MCF 10A (cell line): Measurements from ENCODE around the gene DBF4. TPM values are rescaled to one million over a fixed set of nuclear protein-coding genes. Genes with fewer than 3 reads are reported as not detected.
"Not testable (repeated sequence)": the region's sequence is repeated elsewhere in the genome, so short reads cannot be mapped to it uniquely, and the experiment has no call there.

Experiments
- Bru-seq: library from RNA; stranded (reverse); fragments of 400-500 nt; gene quantifications from one replicate; lab custom pipeline; 2021; lab: Mats Ljungman, UMichigan
- BruChase-seq, 2 experiments: library from RNA; stranded (reverse); fragments of 400-500 nt; gene quantifications; one replicate each; lab custom pipeline; 2021; lab: Mats Ljungman, UMichigan
- BruUV-seq: library from RNA; stranded (reverse); fragments of 400-500 nt; replicated peaks from 2 replicates; lab custom pipeline; 2021; lab: Mats Ljungman, UMichigan
- CTCF ChIA-PET: fragments of 300-600 bp; sonication (Branson Sonifier 250); formaldehyde crosslinking; extraction: SDS; loops from one replicate; lab custom pipeline; 2021; ENCODE audit warnings: antibody characterized with exemption, inconsistent platforms; lab: Yijun Ruan, JAX
- POLR2A ChIA-PET: fragments of 300-600, 350-650 bp; sonication (Branson Sonifier 250); formaldehyde crosslinking; extraction: SDS; loops from one replicate; lab custom pipeline; 2020; ENCODE audit warnings: antibody characterized with exemption, inconsistent platforms; lab: Yijun Ruan, JAX
- DNase-seq: peaks from one replicate; pipeline ENCODE4 v3.0.0-alpha.2; 2018; ENCODE audit not compliant: unreplicated experiment
- H3K27ac Mint-ChIP-seq: one replicate; pipeline ENCODE4 v1.8.0; 2022; ENCODE audit warnings: mild to moderate bottlenecking, low read depth, mixed read lengths; ENCODE audit not compliant: unreplicated experiment
- H3K27me3 Mint-ChIP-seq: one replicate; pipeline ENCODE4 v1.8.0; 2022; ENCODE audit warnings: mixed read lengths; ENCODE audit not compliant: insufficient read depth, unreplicated experiment
- H3K36me3 Mint-ChIP-seq: one replicate; pipeline ENCODE4 v1.8.0; 2022; ENCODE audit warnings: mild to moderate bottlenecking, moderate library complexity, mixed read lengths; ENCODE audit not compliant: insufficient read depth, unreplicated experiment
- H3K4me1 Mint-ChIP-seq: one replicate; pipeline ENCODE4 v1.8.0; 2022; ENCODE audit warnings: mixed read lengths; ENCODE audit not compliant: insufficient read depth, unreplicated experiment
- H3K4me3 Mint-ChIP-seq: one replicate; pipeline ENCODE4 v1.8.0; 2022; ENCODE audit warnings: mild to moderate bottlenecking, moderate library complexity, mixed read lengths; ENCODE audit not compliant: unreplicated experiment
- H3K9me3 Mint-ChIP-seq: one replicate; pipeline ENCODE4 v1.8.0; 2022; ENCODE audit warnings: mixed read lengths; ENCODE audit not compliant: unreplicated experiment
- CTCF ChIP-seq: fragments of 200-600 bp; IDR thresholded peaks from one replicate; pipeline ENCODE4 v1.8.0; 2022; ENCODE audit warnings: antibody characterized with exemption, mild to moderate bottlenecking; ENCODE audit not compliant: unreplicated experiment
- intact Hi-C: fragments of 100-400 bp; cut with micrococcal nuclease; formaldehyde crosslinking; loops from 2 replicates; pipeline ENCODE4 v1.14.1; 2022
- long read RNA-seq: library from polyadenylated mRNA; stranded (forward); transcript quantifications from one replicate; pipeline ENCODE4 v2.0.0, GENCODE V29; 2022
- total RNA-seq: library from RNA; stranded (reverse); gene quantifications from 2 replicates; pipeline ENCODE4 v1.2.3, GENCODE V29; 2022

The DBF4 gene
- total RNA-seq (19.0 and 27.4 TPM in 2 replicates), Bru-seq, nascent RNA (percentile 79 among the genes with signal in this experiment), BruChase-seq, experiment 1, labeled RNA remaining after a 6-hour chase (percentile 46 among the genes with signal in this experiment), BruChase-seq, experiment 2, labeled RNA remaining after a 2-hour chase (percentile 76 among the genes with signal in this experiment)
- long read RNA-seq, transcript DBF4-201 (12 exons, 3,907 nt), result major isoform, 26 of 40 reads
- long read RNA-seq, partial matches to known transcripts, result 1 of 40 reads
- long read RNA-seq, other reads (novel, unspliced or antisense), result 10 of 40 reads

- no TSS peak for BruUV-seq
- no peaks in the 10 kb centered on the region for H3K9me3 Mint-ChIP-seq
Observed at GRCh38 chr7:87876040-87876868, at the start of gene DBF4, which contains the start of gene SLC25A40. DBF4 (plus strand) TSS chr7:87876493; CDS start chr7:87876733, 240 bp downstream. SLC25A40 (minus strand) TSS chr7:87876360; CDS start chr7:87858727, 17,633 bp downstream.

GRCh38 chr7:87828383-87828782 lies 47.9 kb upstream of the DBF4 start:
- intact Hi-C loops, result not testable (repeated sequence)

More at GRCh38 chr7:87876040-87876868, at the start of gene DBF4, which contains the start of gene SLC25A40:
- ChIA-PET POLR2A (interaction anchor here (0.6 to 2.6 kb wide), 9 partner anchors 10 to 724 kb away, joined by 3 to 12 read pairs (median 4); partner anchors contain the start of gene DMTF1), CTCF (interaction anchor here (0.6 to 1.5 kb wide), 3 partner anchors 8 to 371 kb away, joined by 3 to 5 read pairs (median 4); no protein-coding TSS in a partner anchor)
- Mint-ChIP-seq H3K27ac (peak within 1 kb of the TSS; percentile 98), H3K27me3 (no peaks in the 10 kb centered on the region), H3K4me1 (peaks cover 26% of the 10 kb centered on the region), H3K36me3 (peaks cover 28% of the 10 kb centered on the region), H3K4me3 (peak within 1 kb of the TSS; percentile 98)
- no peak for TF ChIP-seq CTCF
- intact Hi-C loops, result loop anchor here (5.0 kb wide), 1 partner anchor 534 kb away; no protein-coding TSS in a partner anchor
- peak; percentile 95 for DNase-seq

GRCh38 chr7:87831097-87831496 lies 45.2 kb upstream of the DBF4 start:
- ChIA-PET POLR2A (no interaction called here), CTCF (interaction anchor here (0.6 kb wide), 1 partner anchor 39 kb away, joined by 3 read pairs; no protein-coding TSS in a partner anchor)
- H3K9me3 Mint-ChIP-seq, result peaks cover 7% of the 10 kb centered on the region
- H3K4me3 Mint-ChIP-seq, result no peak overlapping the region
- BruUV-seq, result no TSS peak
- intact Hi-C loops, result no loop called here
- no peaks in the 10 kb centered on the region for H3K4me1 Mint-ChIP-seq
- no peak for TF ChIP-seq CTCF
- H3K36me3 Mint-ChIP-seq, result no peaks in the 10 kb centered on the region
- H3K27ac Mint-ChIP-seq, result no peak overlapping the region
- no peaks in the 10 kb centered on the region for H3K27me3 Mint-ChIP-seq
- no peak for DNase-seq

More at GRCh38 chr7:87828383-87828782, 47.9 kb upstream of the DBF4 start:
- DNase-seq, POLR2A ChIA-PET, H3K4me1 Mint-ChIP-seq, H3K4me3 Mint-ChIP-seq, H3K36me3 Mint-ChIP-seq, CTCF ChIA-PET, BruUV-seq, H3K27me3 Mint-ChIP-seq, H3K27ac Mint-ChIP-seq: not testable (repeated sequence)
- peaks cover 17% of the 10 kb centered on the region for H3K9me3 Mint-ChIP-seq

GRCh38 chr7:87833130-87833529 lies 43.2 kb upstream of the DBF4 start:
- CTCF ChIA-PET, result no interaction called here
- no TSS peak for BruUV-seq
- Mint-ChIP-seq H3K4me1 (no peaks in the 10 kb centered on the region), H3K9me3 (no peaks in the 10 kb centered on the region), H3K4me3 (no peak overlapping the region), H3K36me3 (no peaks in the 10 kb centered on the region), H3K27ac (peak overlapping the region; percentile 5), H3K27me3 (no peaks in the 10 kb centered on the region)
- no peak for TF ChIP-seq CTCF
- DNase-seq, result peak; percentile 18
- POLR2A ChIA-PET, result no interaction called here
- intact Hi-C loops, result no loop called here
